SK-N-SH (cell line): ENCODE data around the gene TULP4. TPM values are rescaled to one million over a fixed set of nuclear protein-coding genes. Genes with fewer than 3 reads are reported as not detected.

Source experiments
- CTCF ChIA-PET: fragments of 300-600, 350-600 bp; formaldehyde crosslinking; extraction: SDS; loops from one replicate; lab custom pipeline; 2021; lab: Yijun Ruan, JAX
- POLR2A ChIA-PET: fragments of 350-600 bp; sonication (Branson Sonifier 250); formaldehyde crosslinking; extraction: SDS; loops from one replicate; lab custom pipeline; 2020; ENCODE audit warnings: antibody characterized with exemption, inconsistent platforms; lab: Yijun Ruan, JAX
- DNase-seq: peaks from one replicate; pipeline ENCODE4 v3.0.0; 2012
- H2AFZ ChIP-seq: fragments of 200-600 bp; sonication (generic); 2 replicates; pipeline ENCODE4 v1.8.1; 2016; ENCODE audit warnings: antibody characterized with exemption, mild to moderate bottlenecking, low read depth
- H3F3A ChIP-seq: fragments of 200-600 bp; sonication (generic); replicated peaks from 2 replicates; pipeline ENCODE3; 2016; ENCODE audit warnings: antibody characterized with exemption, mild to moderate bottlenecking; ENCODE audit not compliant: insufficient read depth
- H3K27ac ChIP-seq, 2 experiments: fragments of 200-500 bp in 1 of 2; fragments of 200-600 bp in 1 of 2; sonication (Bioruptor generic) in 1 of 2; sonication (generic), shearing (Covaris generic) in 1 of 2; 2 replicates each; pipeline versions ENCODE4 v1.5.1 to v1.6.1; 2014 to 2016; ENCODE audit warnings: low read depth in 2 of 2, inconsistent platforms in 1 of 2, low read length in 1 of 2, mild to moderate bottlenecking in 1 of 2, mixed read lengths in 1 of 2
- H3K27me3 ChIP-seq: fragments of 200-600 bp; sonication (generic), shearing (Covaris generic); 2 replicates; pipeline ENCODE4 v1.6.1; 2016; ENCODE audit warnings: mixed run types; ENCODE audit not compliant: insufficient read depth
- H3K36me3 ChIP-seq, 2 experiments: fragments of 200-500 bp in 1 of 2; fragments of 200-600 bp in 1 of 2; sonication (Bioruptor generic) in 1 of 2; sonication (generic) in 1 of 2; replicated peaks in 1 of 2; 2 replicates each; pipeline versions ENCODE3 to v1.5.1; 2014 to 2016; ENCODE audit warnings: low read length in 1 of 2, mild to moderate bottlenecking in 1 of 2; ENCODE audit not compliant: insufficient read depth in 2 of 2, control insufficient read depth in 1 of 2
- H3K4me1 ChIP-seq, 2 experiments: fragments of 200-500 bp in 1 of 2; fragments of 200-600 bp in 1 of 2; sonication (Bioruptor generic) in 1 of 2; sonication (generic), shearing (Covaris generic) in 1 of 2; 2 replicates each; pipeline versions ENCODE4 v1.5.1 to v1.6.1; 2014 to 2016; ENCODE audit warnings: low read depth in 1 of 2, low read length in 1 of 2, mixed run types in 1 of 2; ENCODE audit not compliant: insufficient read depth in 2 of 2, control insufficient read depth in 1 of 2
- H3K4me2 ChIP-seq: fragments of 200-600 bp; sonication (generic), shearing (Covaris generic); 2 replicates; pipeline ENCODE4 v1.6.1; 2017; ENCODE audit warnings: mixed run types
- H3K4me3 ChIP-seq, 2 experiments: fragments of 200-500 bp in 1 of 2; fragments of 200-600 bp in 1 of 2; sonication (Bioruptor generic) in 1 of 2; sonication (generic), shearing (Covaris generic) in 1 of 2; 2 replicates each; pipeline versions ENCODE4 v1.5.1 to v1.8.1; 2014 to 2016; ENCODE audit warnings: low read depth in 2 of 2, inconsistent platforms in 1 of 2, low read length in 1 of 2, mild to moderate bottlenecking in 1 of 2, mixed read lengths in 1 of 2, moderate library complexity in 1 of 2
- H3K79me2 ChIP-seq: fragments of 200-600 bp; sonication (generic); 2 replicates; pipeline ENCODE4 v1.8.1; 2017; ENCODE audit warnings: mild to moderate bottlenecking; ENCODE audit not compliant: insufficient read depth
- H3K9ac ChIP-seq: fragments of 200-600 bp; sonication (generic); 2 replicates; pipeline ENCODE4 v1.6.1; 2017; ENCODE audit warnings: mixed run types
- H3K9me2 ChIP-seq: fragments of 200-600 bp; sonication (generic); 2 replicates; pipeline ENCODE4 v1.6.1; 2017; ENCODE audit warnings: mixed run types
- H3K9me3 ChIP-seq: fragments of 200-600 bp; sonication (generic); 2 replicates; pipeline ENCODE4 v1.6.1; 2017; ENCODE audit warnings: mixed run types, mild to moderate bottlenecking, moderate library complexity
- H4K20me1 ChIP-seq: fragments of 200-600 bp; sonication (generic); 2 replicates; pipeline ENCODE4 v1.6.1; 2017; ENCODE audit warnings: mild to moderate bottlenecking, mixed run types; ENCODE audit not compliant: insufficient read depth
- CHD2 ChIP-seq: fragments of 150-350 bp; IDR thresholded peaks from 2 replicates; pipeline ENCODE4 v1.6.1; 2018; ENCODE audit warnings: low read length; ENCODE audit not compliant: partially characterized antibody
- ELF1 ChIP-seq: IDR thresholded peaks from 2 replicates; pipeline ENCODE4 v1.4.0; 2012
- GABPA ChIP-seq: IDR thresholded peaks from 2 replicates; pipeline ENCODE4 v1.4.0; 2012; ENCODE audit warnings: low read depth, mild to moderate bottlenecking
- MEF2A ChIP-seq: IDR thresholded peaks from 2 replicates; pipeline ENCODE4 v1.4.0; 2012; ENCODE audit warnings: low read depth, borderline replicate concordance
- NFIC ChIP-seq: IDR thresholded peaks from 2 replicates; pipeline ENCODE4 v1.4.0; 2012; ENCODE audit warnings: borderline replicate concordance
- PBX3 ChIP-seq: IDR thresholded peaks from 2 replicates; pipeline ENCODE4; 2012
- POLR2AphosphoS5 ChIP-seq: IDR thresholded peaks from 2 replicates; pipeline ENCODE4 v1.6.1; 2012; ENCODE audit warnings: low read depth, low read length
- RAD21 ChIP-seq: IDR thresholded peaks from 2 replicates; pipeline ENCODE4 v1.6.1; 2012; ENCODE audit warnings: mild to moderate bottlenecking, low read length
- RCOR1 ChIP-seq: fragments of 150-350 bp; IDR thresholded peaks from 2 replicates; pipeline ENCODE4 v1.6.1; 2017; ENCODE audit warnings: antibody characterized with exemption, low read length
- TAF1 ChIP-seq: IDR thresholded peaks from 2 replicates; pipeline ENCODE4 v1.6.1; 2012; ENCODE audit warnings: low read depth, mild to moderate bottlenecking, low read length, moderate library complexity, borderline replicate concordance
- TCF12 ChIP-seq: IDR thresholded peaks from 2 replicates; pipeline ENCODE4 v1.4.0; 2012
- TEAD4 ChIP-seq: IDR thresholded peaks from 2 replicates; pipeline ENCODE4 v1.4.0; 2012; ENCODE audit warnings: mild to moderate bottlenecking, borderline replicate concordance; ENCODE audit not compliant: insufficient read depth
- YY1 ChIP-seq: IDR thresholded peaks from 2 replicates; pipeline ENCODE4 v1.4.0; 2012; ENCODE audit warnings: low read depth, mild to moderate bottlenecking
- WGBS: methylation state at CpG from one replicate; pipeline ENCODE4 v1.1.6; 2017; ENCODE audit warnings: low lambda C conversion rate; 5-methylcytosine and 5-hydroxymethylcytosine counted together
- polyA plus RNA-seq, 3 experiments: library from polyadenylated mRNA; depleted of rRNA; stranded (reverse); fragments of >200 nt; gene quantifications; 2 replicates each; pipeline ENCODE4 v1.2.3, GENCODE V29; 2012
- TF ChIP-seq, protein P1 (sequence below): IDR thresholded peaks from 2 replicates; pipeline ENCODE4 v1.4.0; 2012; ENCODE audit warnings: low read depth, borderline replicate concordance
- TF ChIP-seq, protein P2 (sequence below): fragments of 200-600 bp; sonication (generic); IDR thresholded peaks from 2 replicates; pipeline ENCODE4 v1.6.1; 2017; ENCODE audit warnings: antibody characterized with exemption, mild to moderate bottlenecking, moderate library complexity
- TF ChIP-seq, protein P3 (sequence below): fragments of 150-350 bp; IDR thresholded peaks from 2 replicates; pipeline ENCODE4 v1.6.1; 2017; ENCODE audit warnings: antibody characterized with exemption, low read length, low read depth, borderline replicate concordance
- TF ChIP-seq, protein P4 (sequence below): IDR thresholded peaks from 2 replicates; pipeline ENCODE4 v1.4.0; 2012; ENCODE audit warnings: low read depth

TULP4 gene
- polyA plus RNA-seq, 1 of the 3 experiments (the other 2 are of a cell fraction), result 5.9 TPM

GRCh38 chr6:158272324-158272723, 39.9 kb upstream of the TULP4 start:
- ChIA-PET POLR2A (no interaction called here), CTCF (interaction anchor here (0.7 kb wide), 1 partner anchor 39 kb away, joined by 3 read pairs; no protein-coding TSS in a partner anchor)
- DNase-seq, result no peak
- Histone ChIP-seq H3K4me2 (no peak overlapping the region), H3F3A (no peaks in the 10 kb centered on the region), H3K79me2 (peaks cover 76% of the 10 kb centered on the region), H3K27me3 (no peaks in the 10 kb centered on the region), H4K20me1 (0 out of 2 replicates have a peak, but pooled peaks cover 14% of the 10 kb centered on the region), H3K27ac (no peak overlapping the region), H3K9me3 (no peaks in the 10 kb centered on the region), H3K4me1 (no peaks in the 10 kb centered on the region; a peak in 1 of 4 replicates), H3K36me3 (peaks cover 5 to 20% of the 10 kb centered on the region in 2 experiments), H2AFZ (no peak overlapping the region), H3K9ac (no peak overlapping the region), H3K9me2 (no peaks in the 10 kb centered on the region), H3K4me3 (no peak overlapping the region)
- TF ChIP-seq TEAD4 (no peak), TCF12 (no peak), YY1 (no peak), ELF1 (no peak), RAD21 (no peak), RCOR1 (no peak), MEF2A (no peak), TAF1 (no peak), NFIC (no peak), CHD2 (no peak), PBX3 (no peak), GABPA (no peak), POLR2AphosphoS5 (no peak)
- TF ChIP-seq, protein P1, sequence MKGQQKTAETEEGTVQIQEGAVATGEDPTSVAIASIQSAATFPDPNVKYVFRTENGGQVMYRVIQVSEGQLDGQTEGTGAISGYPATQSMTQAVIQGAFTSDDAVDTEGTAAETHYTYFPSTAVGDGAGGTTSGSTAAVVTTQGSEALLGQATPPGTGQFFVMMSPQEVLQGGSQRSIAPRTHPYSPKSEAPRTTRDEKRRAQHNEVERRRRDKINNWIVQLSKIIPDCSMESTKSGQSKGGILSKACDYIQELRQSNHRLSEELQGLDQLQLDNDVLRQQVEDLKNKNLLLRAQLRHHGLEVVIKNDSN, result no peak
- TF ChIP-seq, protein P2, sequence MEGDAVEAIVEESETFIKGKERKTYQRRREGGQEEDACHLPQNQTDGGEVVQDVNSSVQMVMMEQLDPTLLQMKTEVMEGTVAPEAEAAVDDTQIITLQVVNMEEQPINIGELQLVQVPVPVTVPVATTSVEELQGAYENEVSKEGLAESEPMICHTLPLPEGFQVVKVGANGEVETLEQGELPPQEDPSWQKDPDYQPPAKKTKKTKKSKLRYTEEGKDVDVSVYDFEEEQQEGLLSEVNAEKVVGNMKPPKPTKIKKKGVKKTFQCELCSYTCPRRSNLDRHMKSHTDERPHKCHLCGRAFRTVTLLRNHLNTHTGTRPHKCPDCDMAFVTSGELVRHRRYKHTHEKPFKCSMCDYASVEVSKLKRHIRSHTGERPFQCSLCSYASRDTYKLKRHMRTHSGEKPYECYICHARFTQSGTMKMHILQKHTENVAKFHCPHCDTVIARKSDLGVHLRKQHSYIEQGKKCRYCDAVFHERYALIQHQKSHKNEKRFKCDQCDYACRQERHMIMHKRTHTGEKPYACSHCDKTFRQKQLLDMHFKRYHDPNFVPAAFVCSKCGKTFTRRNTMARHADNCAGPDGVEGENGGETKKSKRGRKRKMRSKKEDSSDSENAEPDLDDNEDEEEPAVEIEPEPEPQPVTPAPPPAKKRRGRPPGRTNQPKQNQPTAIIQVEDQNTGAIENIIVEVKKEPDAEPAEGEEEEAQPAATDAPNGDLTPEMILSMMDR, result no peak
- TF ChIP-seq, protein P3, sequence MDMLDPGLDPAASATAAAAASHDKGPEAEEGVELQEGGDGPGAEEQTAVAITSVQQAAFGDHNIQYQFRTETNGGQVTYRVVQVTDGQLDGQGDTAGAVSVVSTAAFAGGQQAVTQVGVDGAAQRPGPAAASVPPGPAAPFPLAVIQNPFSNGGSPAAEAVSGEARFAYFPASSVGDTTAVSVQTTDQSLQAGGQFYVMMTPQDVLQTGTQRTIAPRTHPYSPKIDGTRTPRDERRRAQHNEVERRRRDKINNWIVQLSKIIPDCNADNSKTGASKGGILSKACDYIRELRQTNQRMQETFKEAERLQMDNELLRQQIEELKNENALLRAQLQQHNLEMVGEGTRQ, result no peak
- TF ChIP-seq, protein P4, sequence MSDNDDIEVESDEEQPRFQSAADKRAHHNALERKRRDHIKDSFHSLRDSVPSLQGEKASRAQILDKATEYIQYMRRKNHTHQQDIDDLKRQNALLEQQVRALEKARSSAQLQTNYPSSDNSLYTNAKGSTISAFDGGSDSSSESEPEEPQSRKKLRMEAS, result no peak
- 91% methylated on average over 1 of the region's 1 CpG for WGBS
